ENCODE results near the gene CDC42SE2.
A peak's percentile ranks its signal among the peaks of the same experiment; 100 is the strongest.
"Not testable (repeated sequence)": the region's sequence is repeated elsewhere in the genome, so short reads cannot be mapped to it uniquely, and the experiment has no call there.

CDC42SE2 gene

DNA sequence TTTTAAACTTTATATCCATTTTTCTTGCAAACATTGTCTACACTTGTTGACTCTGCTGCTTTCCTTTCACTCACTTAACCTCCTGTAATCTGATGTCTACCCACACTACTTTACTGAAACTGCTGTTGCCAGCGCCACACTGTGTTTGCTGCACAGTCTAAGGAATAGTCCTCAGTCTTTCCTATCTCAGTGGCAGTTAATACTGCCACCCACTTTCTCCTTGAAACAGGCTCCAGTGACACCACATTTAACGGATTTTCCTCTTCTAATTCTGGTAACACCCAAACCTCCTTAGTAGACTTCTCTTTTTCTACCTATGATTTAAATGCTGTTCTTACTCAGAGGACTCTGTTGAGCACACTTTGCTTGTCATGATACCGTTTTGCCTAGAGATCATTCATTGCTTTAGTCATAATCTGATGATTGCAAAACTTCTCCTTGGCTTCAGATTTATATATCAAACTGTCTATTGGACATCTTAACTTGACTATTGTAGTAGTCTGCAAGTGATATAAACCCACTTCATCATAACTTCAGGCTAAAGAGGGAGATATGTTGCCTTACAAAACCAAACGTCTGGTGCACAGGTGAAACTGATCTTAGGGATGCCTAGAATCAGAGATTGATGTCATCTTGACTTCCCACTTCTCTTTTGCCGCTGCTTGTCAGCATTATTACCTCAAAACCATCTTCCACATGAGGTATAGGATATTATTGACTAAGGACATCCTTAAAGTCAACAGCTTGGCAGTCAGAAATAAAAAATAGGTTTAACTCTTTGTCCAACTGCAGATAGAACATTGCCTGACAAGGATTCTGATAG is 94.1 kb downstream of the CDC42SE2 start:
- peak; percentile 76 for FAIRE-seq

DNA sequence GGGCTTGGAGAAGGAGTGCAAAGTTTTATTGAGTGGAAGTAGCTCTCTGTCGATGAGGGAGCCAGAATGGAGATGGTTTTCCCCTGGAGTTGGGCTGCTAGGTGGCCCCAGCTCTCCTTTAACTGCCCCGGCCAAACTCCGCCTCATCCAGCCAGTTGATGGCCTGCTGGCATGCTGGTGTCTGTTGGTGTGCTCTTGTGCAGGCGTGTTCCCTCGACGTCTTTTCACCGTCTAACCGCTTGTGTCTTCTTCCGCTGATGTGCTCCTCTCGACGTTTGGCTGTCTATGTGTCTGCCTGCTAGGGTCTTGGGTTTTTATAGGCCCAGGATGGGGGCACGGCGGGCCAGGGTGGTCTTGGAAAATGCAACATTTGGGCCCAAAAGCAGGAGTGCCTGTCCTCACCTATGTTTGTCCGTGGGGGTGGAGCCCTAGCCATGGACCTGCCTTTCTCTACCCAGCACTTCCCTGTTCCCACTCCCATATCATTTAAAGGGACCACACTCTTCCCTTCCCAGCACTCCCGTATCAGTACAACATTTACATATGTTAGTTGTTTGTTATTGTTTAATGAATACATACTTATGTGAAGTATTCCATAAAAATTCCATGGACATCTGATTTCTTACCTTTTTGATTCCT is 97.9 kb downstream of the CDC42SE2 start:
- DNase-seq (ENCODE audit: extremely low spot score, insufficient read length, low read depth) (no peak), FAIRE-seq (no peak)

More for the DNA sequence above, 94.1 kb downstream of the CDC42SE2 start:
- DNase-seq (ENCODE audit: extremely low spot score, insufficient read length, low read depth), result no peak

DNA sequence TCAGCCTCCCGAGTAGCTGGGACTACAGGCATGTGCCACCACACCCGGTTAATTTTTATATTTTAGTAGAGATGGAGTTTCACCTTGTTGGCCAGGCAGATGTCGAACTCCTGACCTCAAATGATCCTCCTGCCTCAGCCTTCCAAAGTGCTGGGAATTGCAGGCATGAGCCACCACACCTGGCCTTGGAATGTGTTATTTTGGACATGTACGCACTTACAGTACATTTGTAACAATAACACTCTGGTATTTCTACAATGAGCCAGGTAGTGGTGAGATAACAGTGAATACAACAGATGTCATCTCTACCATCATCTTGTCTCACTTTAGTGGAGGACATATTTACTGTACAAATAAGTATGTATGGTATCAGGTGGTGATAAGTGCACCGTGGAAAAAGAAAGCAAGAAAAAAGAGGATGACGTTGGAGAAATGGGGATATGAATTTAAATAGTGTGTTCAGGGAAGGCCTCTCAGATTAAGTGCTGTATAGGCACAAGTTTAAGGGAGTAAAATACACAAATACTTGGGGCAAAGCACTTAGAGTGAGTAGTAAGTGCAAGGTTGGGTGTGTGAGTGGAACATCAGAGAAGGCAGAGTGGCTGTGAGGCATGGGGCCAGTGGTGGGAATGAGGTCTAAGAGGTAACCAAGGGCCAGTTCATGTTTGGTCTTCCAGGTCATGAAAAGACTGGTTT is 100.1 kb downstream of the CDC42SE2 start:
- DNase-seq (ENCODE audit: extremely low spot score, insufficient read length, low read depth) (no peak), FAIRE-seq (no peak)

DNA sequence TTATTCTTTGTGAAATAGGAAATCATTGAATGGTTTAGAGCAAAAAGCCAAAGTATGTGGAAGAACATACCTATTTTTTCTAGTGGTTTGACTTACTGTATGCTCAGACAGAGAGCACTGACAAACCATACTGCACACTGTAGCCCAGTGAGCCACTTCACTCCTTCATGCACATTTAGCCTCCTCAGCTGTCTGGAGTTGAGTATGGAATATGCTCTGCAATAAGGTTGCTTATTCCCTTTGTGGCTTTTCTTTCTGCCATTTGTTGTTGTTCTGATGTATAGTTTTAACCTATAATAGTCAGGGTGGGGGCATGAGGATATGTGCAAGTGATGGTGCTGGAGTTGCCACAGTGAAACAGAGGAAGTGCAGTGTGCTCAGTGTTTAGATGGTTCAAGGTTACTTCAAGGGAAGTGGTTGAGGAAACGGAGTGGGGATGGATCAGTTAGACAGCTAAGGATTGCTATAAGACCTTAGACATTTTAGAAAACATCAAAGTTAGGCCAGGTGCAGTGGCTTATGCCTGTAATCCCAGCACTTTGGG is 100.7 kb downstream of the CDC42SE2 start:
- DNase-seq (ENCODE audit: extremely low spot score, insufficient read length, low read depth) (no peak), FAIRE-seq (no peak)

DNA sequence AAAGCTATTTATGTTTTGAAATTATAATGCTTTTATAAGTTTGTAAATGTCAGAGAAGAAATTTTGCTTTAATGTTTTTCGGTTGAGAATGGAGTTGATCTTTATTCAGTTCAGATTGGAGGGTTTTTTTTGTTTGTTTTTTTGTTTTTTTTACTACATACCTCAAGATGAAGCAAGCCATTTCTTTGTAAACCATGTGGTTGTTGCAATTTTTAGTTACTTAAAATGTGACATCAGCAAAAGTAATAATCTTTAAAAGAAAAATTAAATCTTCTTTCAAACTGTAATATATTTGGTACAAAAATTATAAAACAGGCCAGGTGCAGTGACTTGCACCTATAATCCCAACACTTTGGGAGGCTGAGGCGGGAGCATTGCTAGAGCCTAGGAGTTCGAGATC is 102.6 kb downstream of the CDC42SE2 start:
- FAIRE-seq (no peak), DNase-seq (ENCODE audit: extremely low spot score, insufficient read length, low read depth) (no peak)

DNA sequence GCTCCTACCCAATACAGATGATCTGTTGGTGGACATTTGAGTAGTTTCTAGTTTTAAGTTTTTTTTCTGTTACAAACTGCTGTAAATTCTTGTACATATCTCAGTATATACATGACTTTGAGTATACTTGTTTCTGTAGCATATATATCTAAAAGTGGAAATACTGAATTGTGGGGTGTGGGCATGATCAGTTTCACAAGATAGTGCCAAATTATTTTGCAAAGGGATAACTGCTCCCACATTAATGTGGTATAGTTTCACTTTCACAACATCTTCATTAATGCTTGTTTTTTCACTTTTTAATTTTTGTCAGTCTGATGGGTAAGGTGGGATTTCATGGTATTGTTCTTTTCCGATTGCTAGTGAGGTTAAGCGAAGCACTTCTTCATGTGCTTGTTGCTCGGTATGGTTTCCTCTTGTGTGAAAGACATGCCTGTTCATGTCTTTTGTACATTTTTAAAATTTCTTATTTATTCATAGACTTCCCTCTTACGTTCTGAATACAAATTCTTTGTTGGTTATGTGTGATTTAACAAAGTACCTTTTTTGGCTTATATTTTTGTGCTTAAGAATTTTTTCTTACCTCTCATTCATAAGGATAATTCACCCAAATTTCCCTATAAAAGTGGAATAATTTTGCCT is 103.5 kb downstream of the CDC42SE2 start:
- DNase-seq (ENCODE audit: extremely low spot score, insufficient read length, low read depth) (no peak), FAIRE-seq (peak; percentile 31)

DNA sequence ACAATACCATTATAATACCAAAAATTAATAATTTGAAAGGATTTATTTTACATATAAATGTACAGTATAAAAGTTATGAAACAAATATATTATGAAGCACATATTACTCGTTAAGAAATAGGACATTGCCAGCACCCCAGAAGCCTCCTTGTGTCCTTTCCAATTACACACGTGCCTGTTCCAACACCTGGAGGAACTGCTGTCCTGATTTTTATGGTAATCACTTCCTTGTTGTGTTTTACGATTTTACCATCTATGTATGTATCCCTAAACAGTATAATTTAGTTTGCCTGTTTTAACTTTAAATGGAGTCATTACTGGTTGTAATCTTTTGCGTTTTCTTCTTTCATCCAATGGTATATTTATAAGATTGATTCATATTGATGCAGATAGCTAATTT is 105.0 kb downstream of the CDC42SE2 start:
- FAIRE-seq, result no peak
- no peak for DNase-seq (ENCODE audit: extremely low spot score, insufficient read length, low read depth)

DNA sequence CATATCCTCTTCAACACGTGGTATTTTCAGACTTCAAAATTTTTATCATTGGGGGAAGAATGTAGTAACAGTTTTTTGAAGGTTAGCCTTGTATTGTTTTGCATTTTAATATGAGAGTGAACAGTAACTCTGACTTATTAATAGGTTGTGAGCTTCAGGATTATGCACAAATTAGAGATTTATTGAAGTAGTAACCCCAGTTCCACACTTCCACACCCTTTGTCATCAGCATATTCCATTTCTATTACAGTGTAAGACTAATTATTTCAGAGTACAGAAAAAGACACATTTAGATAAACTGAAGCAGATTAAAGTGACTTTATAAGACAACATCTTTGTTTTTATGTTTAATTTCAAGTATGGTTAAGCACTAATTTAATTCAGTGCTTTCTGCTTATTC is 105.7 kb downstream of the CDC42SE2 start:
- no peak for DNase-seq (ENCODE audit: extremely low spot score, insufficient read length, low read depth)
- FAIRE-seq, result peak; percentile 46

DNA sequence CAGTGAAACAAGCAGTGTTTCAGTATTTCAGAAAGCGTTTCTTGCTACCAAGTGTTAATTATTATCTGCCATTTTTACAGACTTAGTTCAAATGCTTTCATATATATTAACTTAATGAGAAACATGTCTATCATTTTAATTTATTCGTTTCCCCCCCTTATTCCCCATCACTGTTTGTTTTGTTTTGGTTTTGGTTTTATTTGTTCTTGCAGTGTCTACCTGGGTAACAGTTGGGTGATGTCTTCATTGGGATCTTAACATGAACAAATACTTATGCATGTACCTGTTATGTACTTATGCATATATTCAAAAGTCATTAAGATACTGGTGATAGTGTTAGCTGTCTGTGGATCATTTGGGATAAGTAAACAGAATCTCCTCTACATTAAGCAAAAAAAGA is 108.0 kb downstream of the CDC42SE2 start:
- FAIRE-seq (peak; percentile 70), DNase-seq (ENCODE audit: extremely low spot score, insufficient read length, low read depth) (no peak)

DNA sequence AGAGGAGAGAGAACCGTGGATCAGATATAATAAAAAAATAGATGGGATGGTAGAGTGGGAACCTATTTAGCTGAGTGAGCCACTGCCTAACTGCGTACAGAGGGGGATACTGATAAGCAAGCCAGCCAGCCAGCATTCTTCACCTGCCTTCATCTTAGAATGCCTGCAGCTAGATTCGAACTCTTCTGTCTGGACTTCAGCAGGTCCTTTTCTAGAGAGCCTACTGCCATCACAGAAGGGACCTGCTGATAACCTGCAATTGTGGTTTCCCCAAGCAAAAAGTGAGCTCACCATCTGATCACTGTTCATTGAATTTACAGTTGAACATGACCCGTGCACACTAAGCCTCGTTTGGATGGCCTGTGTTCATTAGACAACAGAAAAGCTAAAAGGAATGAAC is 109.4 kb downstream of the CDC42SE2 start:
- FAIRE-seq (no peak), DNase-seq (ENCODE audit: extremely low spot score, insufficient read length, low read depth) (no peak)

DNA sequence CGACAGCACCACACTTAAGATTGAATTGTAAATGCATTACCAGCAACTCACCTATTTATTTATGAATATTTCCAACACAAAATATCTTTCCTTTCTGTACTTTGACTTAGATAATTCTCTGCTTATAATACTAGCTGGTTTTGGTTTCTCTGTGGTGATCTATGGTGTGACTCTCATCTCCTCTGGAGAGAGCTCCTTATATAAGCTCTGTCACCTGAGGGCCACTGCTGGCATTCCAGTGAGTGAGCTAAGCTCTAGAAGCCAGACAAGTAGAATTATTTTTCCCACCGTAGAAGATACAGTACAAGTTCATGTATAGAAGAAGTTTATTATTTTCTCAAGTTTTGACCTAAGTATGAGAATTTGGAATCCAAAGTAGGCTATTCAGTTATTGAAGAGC is 111.5 kb downstream of the CDC42SE2 start:
- FAIRE-seq (peak; percentile 24), DNase-seq (ENCODE audit: extremely low spot score, insufficient read length, low read depth) (no peak)

DNA sequence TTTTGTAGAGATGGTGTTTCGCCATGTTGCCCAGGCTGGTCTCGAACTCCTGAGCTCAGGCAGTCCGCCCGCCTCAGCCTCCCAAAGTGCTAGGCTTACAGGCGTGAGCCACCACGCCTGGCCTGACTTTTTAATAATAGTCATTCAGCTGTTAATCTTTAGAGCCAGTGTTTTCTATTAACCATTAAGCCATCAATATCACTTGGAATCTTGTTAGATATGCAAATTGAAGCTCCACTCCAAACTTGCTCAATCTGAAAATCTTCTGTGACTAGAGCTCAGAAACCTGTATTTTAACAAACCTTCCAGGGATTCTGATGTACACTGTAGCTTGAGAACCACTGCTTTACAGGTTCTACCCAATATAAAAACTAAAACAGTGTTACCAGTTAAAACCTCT is 113.5 kb downstream of the CDC42SE2 start:
- FAIRE-seq (no peak), DNase-seq (ENCODE audit: extremely low spot score, insufficient read length, low read depth) (no peak)

DNA sequence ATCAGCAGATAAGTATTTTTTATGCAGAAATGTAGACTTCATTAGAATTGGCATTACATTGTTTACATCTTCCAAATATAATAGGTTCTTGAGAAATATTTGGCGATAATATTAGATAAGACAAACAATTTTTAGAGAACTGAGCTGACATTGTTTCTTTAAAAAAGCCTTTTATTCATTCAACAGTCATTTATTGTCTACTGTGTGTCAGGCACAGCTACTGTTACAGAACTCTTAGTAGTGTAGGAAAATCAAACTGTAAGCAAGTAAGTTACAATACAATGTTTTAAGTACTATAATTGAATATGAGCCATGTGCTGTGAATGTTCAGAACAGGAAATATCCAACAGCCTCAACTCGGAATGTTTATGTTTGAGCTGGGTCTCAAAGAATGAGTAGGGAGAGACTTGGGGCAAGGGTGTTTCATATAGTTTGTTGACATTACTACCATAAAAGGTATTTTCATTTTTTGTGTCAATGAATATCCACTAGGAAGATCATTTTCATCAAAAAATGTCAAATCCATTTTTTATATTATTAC is 114.0 kb downstream of the CDC42SE2 start:
- FAIRE-seq, result no peak
- DNase-seq (ENCODE audit: extremely low spot score, insufficient read length, low read depth), result no peak

DNA sequence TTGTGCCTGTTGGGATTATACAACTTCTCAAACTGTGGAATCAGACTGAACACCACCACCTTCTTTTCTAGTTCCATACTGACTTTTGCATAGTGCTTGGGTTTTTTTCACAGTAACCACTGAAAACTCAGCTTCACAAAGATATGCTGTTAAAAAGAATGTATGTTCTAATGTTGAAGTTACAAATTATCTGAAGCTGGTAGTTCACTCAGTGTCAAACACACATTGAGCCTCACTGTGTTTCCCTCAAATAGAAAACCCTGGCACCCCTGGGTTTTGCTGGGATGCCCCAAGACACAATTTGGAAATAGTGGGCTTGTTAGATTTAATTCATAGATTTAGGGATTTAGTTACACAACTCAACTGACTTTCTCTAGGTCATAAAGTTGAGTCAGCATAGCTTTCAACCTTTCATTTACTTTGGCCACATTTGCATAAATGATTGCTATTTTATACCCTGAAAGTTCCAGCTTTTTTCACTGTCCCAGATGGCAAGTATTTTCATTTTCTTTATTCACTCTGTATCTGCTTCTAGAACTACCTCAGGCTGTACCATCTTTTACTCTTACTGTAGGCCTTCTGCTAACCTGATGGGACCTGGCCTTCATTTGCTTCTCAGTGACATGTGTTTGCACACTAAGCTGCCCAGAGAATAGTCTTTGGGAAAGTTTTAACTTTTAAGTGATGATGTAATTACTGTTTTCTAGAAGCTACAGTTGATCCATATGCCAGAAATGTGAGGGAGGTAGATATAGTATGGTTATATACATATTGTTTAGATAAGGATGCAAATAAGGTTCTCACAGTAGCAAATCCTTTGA is 115.1 kb downstream of the CDC42SE2 start:
- DNase-seq (ENCODE audit: extremely low spot score, insufficient read length, low read depth), result no peak
- peak; percentile 60 for FAIRE-seq

DNA sequence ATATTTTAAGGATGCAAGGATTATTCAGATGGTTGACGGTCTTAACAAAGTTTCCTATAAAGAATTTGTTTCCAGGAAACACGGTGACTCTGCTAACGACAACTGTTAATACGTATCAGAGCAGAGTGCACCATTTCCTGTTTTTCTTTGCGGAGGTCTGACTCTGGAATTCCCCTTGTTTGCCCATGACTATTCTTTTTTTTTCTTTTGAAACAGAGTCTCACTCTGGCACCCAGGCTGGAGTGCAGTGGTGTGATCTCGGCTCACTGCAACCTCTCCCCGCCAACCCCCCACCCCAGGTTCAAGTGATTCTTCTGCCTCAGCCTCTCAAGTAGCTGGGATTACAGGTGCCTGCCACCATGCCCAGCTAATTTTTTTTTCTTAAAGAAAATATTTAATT is 115.9 kb downstream of the CDC42SE2 start:
- no peak for DNase-seq (ENCODE audit: extremely low spot score, insufficient read length, low read depth)
- FAIRE-seq, result peak; percentile 76

DNA sequence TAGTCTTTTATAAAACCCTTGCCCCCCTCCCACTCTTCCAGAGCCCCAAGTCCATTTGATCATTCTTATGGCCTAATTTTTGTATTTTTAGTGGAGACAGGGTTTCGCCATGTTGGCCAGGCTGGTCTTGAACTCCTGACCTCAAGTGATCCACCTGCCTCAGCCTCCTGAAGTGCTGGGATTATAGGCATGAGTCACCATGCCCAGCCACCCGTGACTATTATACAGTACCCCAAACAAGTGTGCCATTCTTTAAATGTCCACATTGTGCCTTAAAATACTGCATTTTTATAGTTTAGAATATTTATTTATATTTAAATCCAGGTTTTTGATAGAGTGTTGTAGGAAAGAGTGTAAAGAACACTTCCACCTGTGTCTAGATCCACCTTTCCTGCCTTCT is 116.4 kb downstream of the CDC42SE2 start:
- not testable (repeated sequence) for DNase-seq (ENCODE audit: extremely low spot score, insufficient read length, low read depth); FAIRE-seq

DNA sequence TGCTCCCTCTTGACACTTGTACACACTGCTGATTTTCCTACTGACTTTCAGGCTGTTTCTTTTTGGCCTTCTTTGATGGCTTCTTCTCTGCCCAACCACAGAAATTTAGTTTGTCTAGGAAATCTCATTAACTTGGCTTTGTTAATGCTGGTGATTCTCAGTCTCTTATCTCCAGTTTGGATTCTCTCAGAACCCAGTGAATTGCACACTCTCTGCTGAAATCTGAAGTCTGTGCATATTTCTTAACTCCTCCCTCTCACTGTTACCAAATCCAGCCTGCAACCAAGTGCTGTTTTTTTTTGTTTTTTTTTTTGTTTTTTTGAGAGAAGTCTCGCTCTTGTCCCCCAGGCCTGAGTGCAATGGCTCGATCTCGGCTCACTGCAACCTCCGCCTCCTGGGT is 117.2 kb downstream of the CDC42SE2 start:
- DNase-seq (ENCODE audit: extremely low spot score, insufficient read length, low read depth) (no peak), FAIRE-seq (peak; percentile 55)

DNA sequence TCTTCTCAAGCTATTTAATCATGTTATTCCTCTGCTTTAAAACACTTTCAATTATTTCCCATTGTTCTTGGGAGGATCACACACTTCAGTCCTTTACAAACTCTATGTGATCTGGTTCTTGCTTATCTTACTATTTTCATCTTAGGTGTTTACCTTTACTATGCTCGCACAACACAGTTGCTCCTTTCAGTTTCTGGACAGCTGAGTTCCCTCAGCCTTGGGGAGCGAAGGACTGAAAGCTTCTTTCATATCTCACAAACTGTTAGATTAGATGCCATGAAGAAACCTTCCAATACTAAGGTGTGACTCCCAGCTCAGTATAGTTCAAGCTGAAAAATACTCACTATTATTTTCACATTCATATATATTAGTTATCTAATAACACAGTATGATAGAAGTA is 117.9 kb downstream of the CDC42SE2 start:
- no peak for DNase-seq (ENCODE audit: extremely low spot score, insufficient read length, low read depth)

More for the DNA sequence above, 117.9 kb downstream of the CDC42SE2 start:
- FAIRE-seq, result no peak
